GM12865 (cell line): ENCODE measurements around the gene XRCC2.
"Not testable (repeated sequence)": the region's sequence is repeated elsewhere in the genome, so short reads cannot be mapped to it uniquely, and the experiment has no call there.

Experiments used
- DNase-seq: peaks from one replicate; pipeline ENCODE4 v3.0.0; 2010; ENCODE audit warnings: low read depth
- H3K4me3 ChIP-seq: 2 replicates; pipeline ENCODE4 v1.5.1; 2011; ENCODE audit warnings: mild to moderate bottlenecking, low read depth, low read length, control low read depth
- TF ChIP-seq, protein P1 (sequence below): IDR thresholded peaks from 2 replicates; pipeline ENCODE4 v1.5.1; 2011; ENCODE audit warnings: low read length, control low read depth, low read depth, inconsistent platforms; ENCODE audit not compliant: insufficient read depth; ENCODE audit errors: missing control alignments

Gene XRCC2

DNA sequence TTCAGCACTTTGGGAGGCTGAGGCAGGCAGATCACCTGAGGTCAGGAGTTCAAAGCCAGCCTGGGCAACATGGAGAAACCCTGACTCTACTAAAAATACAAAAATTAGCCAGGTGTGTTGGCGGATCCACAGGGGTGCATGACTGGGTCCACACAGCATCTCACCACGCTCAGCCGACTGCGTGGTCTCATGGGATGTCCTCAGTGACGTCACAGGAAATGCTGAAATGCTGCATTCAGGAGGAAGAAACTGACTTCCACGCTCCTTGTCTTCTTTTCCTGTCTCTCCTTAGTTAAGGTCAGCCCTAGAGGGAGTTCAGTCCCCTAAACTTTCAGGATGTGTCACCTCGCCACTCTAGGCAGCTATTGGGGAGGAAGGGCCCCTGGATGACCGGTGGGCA is 42.9 kb downstream of the XRCC2 start:
- TF ChIP-seq, protein P1, sequence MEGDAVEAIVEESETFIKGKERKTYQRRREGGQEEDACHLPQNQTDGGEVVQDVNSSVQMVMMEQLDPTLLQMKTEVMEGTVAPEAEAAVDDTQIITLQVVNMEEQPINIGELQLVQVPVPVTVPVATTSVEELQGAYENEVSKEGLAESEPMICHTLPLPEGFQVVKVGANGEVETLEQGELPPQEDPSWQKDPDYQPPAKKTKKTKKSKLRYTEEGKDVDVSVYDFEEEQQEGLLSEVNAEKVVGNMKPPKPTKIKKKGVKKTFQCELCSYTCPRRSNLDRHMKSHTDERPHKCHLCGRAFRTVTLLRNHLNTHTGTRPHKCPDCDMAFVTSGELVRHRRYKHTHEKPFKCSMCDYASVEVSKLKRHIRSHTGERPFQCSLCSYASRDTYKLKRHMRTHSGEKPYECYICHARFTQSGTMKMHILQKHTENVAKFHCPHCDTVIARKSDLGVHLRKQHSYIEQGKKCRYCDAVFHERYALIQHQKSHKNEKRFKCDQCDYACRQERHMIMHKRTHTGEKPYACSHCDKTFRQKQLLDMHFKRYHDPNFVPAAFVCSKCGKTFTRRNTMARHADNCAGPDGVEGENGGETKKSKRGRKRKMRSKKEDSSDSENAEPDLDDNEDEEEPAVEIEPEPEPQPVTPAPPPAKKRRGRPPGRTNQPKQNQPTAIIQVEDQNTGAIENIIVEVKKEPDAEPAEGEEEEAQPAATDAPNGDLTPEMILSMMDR = no peak

DNA sequence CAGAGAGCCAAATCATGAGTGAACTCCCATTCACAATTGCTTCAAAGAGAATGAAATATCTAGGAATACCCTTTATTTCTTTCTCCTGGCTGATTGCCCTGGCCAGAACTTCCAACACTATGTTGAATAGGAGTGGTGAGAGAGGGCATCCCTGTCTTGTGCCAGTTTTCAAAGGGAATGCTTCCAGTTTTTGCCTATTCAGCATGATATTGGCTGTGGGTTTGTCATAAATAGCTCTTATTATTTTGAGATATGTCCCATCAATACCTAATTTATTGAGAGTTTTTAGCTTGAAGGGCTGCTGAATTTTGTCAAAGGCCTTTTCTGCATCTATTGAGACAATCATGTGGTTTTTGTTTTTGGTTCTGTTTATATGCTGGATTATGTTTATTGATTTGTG is 47.2 kb downstream of the XRCC2 start:
- not testable (repeated sequence) for DNase-seq, H3K4me3 ChIP-seq

More for the DNA sequence above, 42.9 kb downstream of the XRCC2 start:
- no peak overlapping the region for H3K4me3 ChIP-seq
- DNase-seq = no peak

DNA sequence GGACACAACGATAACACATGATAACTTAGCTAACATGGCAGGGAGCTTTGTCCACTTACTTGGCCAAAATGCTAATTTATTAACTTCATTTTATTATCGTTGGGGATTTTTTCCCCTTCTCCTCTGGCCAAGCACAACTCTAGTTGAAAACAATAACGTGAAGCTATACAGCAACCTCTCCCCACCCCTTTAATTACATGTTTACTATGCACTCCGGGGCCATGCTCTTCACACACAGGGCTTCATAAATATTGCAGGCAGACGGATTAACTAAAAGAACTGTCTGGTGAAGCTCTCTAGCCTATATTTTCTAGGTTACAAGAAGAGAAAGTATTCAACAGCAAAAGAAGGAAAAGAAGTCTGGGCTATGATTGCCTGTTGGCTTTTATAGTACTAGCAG is 51.7 kb downstream of the XRCC2 start:
- no peak overlapping the region for H3K4me3 ChIP-seq
- no peak for DNase-seq
- TF ChIP-seq, protein P1 = no peak

DNA sequence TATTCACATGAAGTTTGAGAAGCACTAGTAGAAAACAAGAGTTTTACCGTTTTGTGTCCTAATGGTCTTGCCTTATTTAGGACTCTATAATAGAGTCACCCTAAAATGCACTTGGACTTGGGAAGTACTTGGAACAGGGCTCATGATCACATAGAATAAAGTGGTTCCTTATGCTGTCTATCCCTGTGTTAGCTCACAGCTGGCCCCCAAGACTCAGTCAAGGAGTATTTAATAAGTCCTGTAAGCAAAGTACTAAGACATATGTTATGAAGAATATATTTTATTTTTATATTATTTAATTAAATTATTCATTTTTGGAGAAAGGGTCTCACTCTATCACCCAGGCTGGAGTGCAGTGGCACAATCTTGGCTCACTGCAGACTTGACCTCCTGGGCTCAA is 54.5 kb downstream of the XRCC2 start:
- TF ChIP-seq, protein P1 = no peak
- H3K4me3 ChIP-seq = no peak overlapping the region
- no peak for DNase-seq

DNA sequence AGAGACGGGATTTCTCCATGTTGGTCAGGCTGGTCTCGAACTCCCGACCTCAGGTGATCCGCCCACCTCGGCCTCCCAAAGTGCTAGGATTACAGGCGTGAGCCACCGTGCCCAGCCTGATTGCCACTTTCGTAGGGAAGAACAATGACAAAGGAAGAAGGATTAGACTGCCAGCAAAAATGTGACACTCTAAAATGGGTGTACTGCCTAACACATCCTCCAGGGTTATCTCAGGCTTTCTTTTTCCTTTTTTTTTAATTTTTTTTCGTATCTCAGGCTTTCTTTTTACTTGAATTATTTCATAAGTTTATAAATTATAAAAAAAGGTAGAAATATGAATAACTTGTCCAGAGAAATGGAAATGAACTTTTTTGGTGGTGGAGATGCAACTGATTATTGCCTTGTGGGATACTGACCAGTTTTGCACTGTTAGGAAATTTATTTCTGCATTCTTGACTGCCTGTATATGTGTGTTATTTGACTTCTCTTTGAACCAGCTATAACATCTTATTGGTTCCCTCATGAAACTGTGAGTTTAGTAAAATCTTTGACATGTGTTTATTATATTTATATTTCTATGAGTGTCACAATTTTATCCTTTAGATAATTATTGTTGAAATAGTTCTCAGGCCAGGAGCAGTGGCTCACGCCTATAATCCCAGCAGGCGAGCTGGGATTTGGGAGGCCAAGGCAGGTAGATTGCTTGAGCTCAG is 56.8 kb downstream of the XRCC2 start:
- H3K4me3 ChIP-seq = no peak overlapping the region
- TF ChIP-seq, protein P1 = no peak
- DNase-seq = no peak

DNA sequence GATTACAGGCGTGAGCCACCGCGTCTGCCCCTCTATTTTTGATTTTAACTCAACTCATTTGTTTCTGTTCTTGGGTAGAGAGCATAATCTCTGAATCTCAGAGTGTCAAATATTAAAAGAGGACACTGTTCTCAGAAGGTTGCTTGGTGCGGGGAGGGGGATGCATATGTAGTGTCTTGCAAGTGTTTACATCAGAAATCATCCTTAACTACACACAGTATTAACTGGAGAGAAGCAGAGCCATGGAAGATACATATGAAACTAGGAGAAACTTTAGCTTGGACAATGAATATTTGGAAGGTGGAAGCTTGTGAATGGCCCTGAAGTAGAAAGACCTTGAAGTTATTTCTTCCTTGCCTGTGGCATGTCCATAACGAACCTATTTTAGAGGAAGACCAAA is 57.5 kb downstream of the XRCC2 start:
- TF ChIP-seq, protein P1 = no peak
- H3K4me3 ChIP-seq = no peak overlapping the region
- no peak for DNase-seq

DNA sequence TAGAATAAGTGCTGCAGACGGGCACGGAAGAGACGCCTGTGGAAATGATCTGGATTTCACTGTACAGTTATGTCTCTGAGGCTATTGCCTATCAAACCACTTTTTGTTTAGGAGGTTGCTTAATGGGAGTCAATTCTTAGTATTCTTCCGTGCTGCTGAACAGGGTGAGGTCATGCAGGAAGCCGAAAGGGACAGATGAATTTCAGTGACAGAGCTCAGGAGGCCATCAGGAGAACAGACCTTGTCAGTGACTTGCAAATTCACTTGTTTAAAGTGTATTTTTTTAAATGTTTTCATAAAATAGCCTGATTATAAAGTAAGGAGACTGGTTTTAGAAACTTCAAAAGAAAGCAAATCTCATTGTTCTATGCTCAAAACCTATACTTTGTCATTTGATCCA is 58.9 kb downstream of the XRCC2 start:
- DNase-seq = no peak
- TF ChIP-seq, protein P1 = no peak
- H3K4me3 ChIP-seq = no peak overlapping the region
